ENCODE measurements around the gene CLASRP. TPM values are rescaled to one million over a fixed set of nuclear protein-coding genes. Genes with fewer than 3 reads are reported as not detected.

The CLASRP gene
- total and polyA plus RNA-seq, 9 of the 15 experiments (the other 6 are each of a cell fraction or from before 2014, with no cell fraction given) = 0.94 to 86.3 (median 44.0) TPM

DNA sequence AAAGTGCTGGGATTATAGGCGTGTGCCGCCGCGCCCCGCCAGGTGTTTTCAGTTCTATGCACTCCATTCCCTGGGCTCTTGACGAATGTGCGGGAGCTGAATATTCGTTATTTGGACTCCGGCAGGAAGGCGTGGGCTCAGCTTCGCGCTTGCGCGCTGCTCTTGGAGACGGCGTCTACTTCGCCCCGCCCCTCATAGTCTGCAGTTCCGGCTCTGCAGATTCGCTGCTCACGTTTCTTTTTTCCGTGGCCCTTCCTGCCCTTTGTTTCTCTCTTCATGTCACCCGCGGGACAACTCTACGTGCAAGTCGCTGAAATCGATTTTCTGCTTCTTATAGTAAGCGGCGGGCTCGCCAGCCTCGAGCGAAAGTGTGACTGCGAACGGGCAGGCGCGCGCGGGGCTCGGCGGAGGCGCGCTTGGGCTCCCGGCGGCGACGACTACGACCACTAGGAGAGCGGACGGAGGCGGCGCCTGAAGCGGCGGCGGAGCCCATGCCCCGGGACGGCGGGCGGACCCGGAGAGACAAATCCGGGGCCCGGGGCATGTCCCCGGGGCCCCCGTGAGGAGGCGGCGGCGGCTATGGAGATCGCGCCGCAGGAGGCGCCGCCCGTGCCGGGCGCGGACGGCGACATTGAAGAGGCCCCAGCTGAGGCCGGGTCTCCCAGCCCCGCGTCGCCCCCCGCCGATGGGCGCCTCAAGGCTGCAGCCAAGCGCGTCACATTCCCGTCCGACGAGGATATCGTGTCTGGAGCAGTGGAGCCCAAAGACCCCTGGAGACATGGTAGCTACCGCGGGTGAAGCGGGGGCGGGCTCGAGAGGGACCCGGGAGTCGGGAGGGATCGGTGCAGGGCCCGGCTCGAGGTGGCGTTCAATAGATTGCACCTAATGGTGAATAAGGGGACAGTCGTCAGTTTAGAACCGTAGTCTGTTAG lies 54.2 kb downstream of the CLASRP start, which contains the start of gene PPP1R37 (continued):
- TF ChIP-seq RREB1 (CRISPR knock-in tag; IDR thresholded peaks at IDR 0.05) (no peak), SMARCB1 (IDR thresholded peaks at IDR 0.05; ENCODE audit: insufficient read length, low read depth) (no peak), ZNF589 (CRISPR knock-in tag; IDR thresholded peaks at IDR 0.05; ENCODE audit: low read depth) (0 out of 2 replicates have a peak, but pooled peaks have one; percentile 48), POLR2G (IDR thresholded peaks at IDR 0.05; ENCODE audit: low read depth, low read length) (peak; percentile 90), ZKSCAN1 (IDR thresholded peaks at IDR 0.05; ENCODE audit: low read depth, low read length) (no peak), POLR2B (IDR thresholded peaks at IDR 0.05; ENCODE audit: low read depth, partially characterized antibody) (peak; percentile 15), TAF15 (IDR thresholded peaks at IDR 0.05; ENCODE audit: low read depth, low read length) (no peak), ZBTB49 (CRISPR knock-in tag; IDR thresholded peaks at IDR 0.05; ENCODE audit: borderline replicate concordance) (no peak), ZNF232 (CRISPR knock-in tag; IDR thresholded peaks at IDR 0.05) (no peak), ZNF212 (CRISPR knock-in tag; IDR thresholded peaks at IDR 0.05) (no peak), ZKSCAN3 (CRISPR knock-in tag; IDR thresholded peaks at IDR 0.05) (no peak), SMARCC2 (IDR thresholded peaks at IDR 0.05; ENCODE audit: low read depth) (no peak), TOE1 (IDR thresholded peaks at IDR 0.05; ENCODE audit: borderline replicate concordance) (peak; percentile 91; the same call in 1 of the 2 replicates), TOE1 (CRISPR knock-in tag; IDR thresholded peaks at IDR 0.05; ENCODE audit: borderline replicate concordance, low read depth) (no peak), ZNF77 (CRISPR knock-in tag; IDR thresholded peaks at IDR 0.05) (no peak), CHD2 (IDR thresholded peaks at IDR 0.05; ENCODE audit: low read depth, low read length) (no peak; the same call in 1 of the 2 replicates), FOXJ2 (tag; IDR thresholded peaks at IDR 0.05) (no peak), TCF7L2 (IDR thresholded peaks at IDR 0.05; ENCODE audit: low read depth, low read length) (no peak), ZNF436 (CRISPR knock-in tag; IDR thresholded peaks at IDR 0.05) (no peak), SP1 (CRISPR knock-in tag; IDR thresholded peaks at IDR 0.05) (peak; percentile 100), ZNF668 (CRISPR knock-in tag; IDR thresholded peaks at IDR 0.05) (no peak)
